HG02763 (cell line): ENCODE data around the gene KRT24.
"Not testable (repeated sequence)": the region's sequence is repeated elsewhere in the genome, so short reads cannot be mapped to it uniquely, and the experiment has no call there.

Experiments used
- ATAC-seq: cut with Tn5 transposase; IDR thresholded peaks from one replicate; pipeline ENCODE4 v1.9.1; 2021; ENCODE audit warnings: mild to moderate bottlenecking, moderate library complexity; ENCODE audit not compliant: unreplicated experiment

The KRT24 gene

DNA sequence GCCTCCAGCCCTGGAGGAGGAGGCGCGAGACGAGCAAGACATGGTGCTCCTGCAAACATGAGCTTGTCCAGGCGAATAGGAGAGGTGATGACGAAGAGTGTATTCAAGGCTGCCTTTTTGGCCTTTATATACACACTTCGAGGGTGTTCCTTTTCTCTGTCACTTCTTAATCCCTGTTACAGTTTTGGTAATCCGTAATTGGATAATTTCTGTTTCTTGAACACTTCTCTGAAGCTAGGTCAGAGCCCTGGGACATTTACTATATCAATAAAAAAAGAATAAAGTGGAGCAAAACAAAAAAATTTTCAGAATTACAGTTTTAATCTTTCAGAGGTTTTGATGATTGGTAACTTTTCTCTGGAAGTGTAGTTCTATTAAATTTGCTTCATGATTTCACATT lies at the start of gene KRT24:
Gene KRT24, minus strand, starts transcription at position 101 of the 400 bp plus-strand sequence. Its CDS starts 59 bp downstream, at position 42.
- ATAC-seq: no peak

DNA sequence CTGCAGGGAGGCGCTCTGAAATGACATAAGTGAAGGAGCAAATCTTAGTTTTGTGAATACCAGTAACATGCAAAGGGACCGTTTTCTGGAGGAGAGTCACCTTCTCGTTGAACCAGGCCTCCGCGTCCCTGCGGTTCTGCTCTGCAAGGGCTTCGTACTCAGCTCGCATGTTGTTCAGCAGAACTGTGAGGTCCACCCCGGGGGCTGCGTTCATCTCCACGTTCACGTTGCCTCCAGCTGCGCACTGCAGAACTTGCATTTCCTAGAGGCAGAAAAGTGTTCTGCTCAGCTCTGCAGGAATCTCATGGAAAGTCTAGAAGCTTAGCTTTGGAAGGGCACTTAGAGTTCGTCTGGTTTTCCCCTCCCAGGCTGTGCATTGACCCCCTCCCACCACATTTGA lies 47.5 kb upstream of the KRT24 start:
- ATAC-seq: no peak

DNA sequence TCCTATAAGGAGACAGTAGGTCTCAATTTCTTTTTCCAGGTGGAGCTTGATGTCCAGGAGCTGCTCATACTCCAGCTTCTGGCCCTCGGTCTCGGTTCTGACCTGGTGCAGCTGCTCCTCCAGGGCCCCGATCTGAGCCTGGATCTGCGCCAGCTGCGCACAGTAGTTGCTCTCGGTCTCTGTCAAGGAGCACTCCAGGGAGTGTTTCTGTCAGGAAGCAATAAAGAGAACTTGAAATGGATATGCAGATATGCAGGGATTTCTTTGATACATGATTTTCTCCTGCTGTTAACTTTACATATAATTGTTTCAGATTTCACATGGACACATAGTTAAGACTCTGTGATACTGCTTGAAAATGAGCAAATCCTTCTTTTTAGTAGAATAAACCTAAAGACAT lies 46.8 kb upstream of the KRT24 start:
- no peak for ATAC-seq

DNA sequence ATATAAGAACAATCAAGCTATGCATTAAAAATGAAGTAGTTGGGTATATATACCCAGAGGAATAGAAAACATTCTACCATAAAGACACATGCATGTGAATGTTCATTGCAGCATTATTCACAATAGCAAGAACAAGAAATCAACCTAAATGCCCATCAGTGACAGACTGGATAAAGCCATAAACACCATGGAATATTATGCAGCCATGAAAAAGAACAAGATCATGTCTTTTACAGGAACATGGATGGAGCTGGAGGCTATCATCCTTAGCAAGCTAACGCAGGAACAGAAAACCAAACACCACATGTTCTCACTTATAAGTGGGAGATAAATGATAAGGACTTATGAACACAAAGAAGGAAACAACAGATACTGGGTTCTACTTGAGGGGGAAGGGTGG lies 45.1 kb upstream of the KRT24 start:
- not testable (repeated sequence) for ATAC-seq

DNA sequence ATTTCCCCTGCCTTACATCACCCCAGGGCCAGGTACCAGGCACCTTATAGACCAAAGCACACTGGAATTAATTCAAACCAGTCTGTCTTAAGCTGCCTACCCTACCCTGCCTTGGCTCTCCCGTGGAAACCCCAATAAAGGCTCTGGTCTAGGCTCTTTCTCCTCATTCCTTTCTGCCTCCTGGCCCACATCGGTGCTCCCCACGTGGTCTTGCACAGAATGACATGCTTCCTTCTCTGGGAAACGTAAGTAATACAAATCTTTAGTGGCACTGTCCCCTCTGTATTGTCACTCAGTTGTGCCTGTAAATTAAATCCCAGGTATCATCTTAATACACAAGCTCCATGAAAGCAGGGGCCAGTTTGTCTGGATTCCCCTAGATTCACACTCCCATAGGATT lies 35.0 kb upstream of the KRT24 start:
- ATAC-seq: no peak

DNA sequence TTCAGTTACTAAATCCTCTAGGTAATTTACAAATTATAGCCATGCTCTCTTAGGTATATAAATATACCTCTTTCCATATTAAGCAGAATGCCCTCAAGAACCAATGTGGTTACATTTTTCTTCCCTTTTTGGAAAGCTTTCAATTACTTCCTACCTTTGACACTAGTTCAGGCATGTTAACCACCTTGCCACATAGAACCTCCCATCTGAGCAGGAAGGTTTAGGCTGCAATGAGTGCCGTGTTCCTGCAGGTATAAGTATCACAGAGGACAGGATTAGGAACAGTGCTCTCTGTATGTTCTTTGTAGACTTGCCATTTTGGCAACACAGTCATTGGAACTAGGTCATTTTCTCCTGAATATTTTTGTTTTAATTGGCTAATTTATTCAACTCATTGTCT lies 31.5 kb upstream of the KRT24 start:
- ATAC-seq: no peak

DNA sequence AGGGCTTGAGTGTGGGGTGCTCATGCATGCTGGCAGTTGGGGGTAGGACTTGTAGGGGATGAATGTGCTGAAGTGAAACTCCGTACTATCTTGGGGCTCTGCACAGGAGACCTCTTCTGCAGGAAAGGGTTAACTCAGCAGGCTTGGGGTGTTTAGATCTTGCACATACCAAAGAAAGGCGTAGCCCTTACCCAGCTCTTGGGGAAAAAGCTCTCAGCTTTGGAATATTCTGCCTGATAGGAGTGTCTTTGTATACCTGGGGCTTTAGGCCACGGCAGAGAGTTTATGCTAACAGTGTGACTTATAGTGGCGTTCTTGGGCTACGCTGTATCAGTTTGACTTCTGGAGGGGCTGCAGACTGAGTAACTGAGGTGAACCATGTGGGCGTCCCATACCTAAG lies 30.5 kb upstream of the KRT24 start:
- no peak for ATAC-seq

DNA sequence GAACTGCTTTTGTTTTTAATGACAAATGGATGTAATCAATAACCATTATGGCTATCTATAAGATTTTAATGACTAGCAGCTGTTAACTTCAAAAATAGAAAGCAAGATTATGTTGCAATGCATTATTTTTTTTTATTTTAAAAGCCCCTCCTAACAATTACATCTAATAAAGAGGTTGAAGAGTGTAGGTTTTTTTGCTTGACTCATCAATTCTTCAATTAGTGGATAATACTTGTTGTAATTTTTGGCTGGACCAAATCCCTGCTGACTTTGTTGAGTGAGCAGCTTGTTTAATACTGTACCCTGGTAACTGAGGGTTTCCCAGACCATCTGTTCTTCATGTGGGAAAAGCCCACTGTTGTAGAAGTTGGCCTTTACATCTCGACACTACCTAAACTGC lies 27.4 kb upstream of the KRT24 start:
- ATAC-seq: no peak

DNA sequence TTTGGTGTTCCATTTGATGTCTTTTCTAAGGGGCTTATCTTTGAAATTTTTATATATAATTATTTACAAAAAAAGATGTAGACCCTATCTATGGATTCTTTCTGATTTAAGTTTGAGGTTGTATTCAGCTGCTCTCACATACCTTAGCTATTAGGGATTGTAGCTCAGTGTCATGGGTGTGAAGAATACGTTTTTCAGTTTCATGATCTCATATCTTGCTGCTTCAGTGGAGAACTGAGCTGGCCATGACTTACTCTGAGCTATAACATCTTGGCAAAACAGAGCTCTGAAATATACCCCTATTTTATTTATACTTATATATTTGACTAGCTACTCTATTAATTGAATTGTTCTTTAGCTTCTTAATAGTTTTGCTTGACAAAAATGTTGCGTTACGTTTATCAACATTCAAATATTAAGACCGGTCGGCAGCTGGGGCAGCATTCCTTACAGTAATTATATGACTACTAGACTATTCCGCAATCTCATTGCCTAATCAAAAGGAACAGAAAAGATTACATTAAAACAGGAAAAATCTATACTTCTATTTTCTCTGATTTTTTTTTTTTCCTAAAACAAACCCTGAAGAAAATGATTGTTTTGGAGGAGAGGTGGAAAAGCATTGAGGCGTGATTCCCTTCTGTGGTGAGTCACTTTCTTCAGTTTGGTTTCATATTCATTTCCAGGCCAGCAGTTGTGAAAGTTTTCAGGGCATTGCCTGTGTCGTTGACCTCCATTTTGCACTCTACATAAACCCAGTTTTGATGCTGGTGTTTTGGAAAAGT lies 24.1 kb upstream of the KRT24 start:
- no peak for ATAC-seq

DNA sequence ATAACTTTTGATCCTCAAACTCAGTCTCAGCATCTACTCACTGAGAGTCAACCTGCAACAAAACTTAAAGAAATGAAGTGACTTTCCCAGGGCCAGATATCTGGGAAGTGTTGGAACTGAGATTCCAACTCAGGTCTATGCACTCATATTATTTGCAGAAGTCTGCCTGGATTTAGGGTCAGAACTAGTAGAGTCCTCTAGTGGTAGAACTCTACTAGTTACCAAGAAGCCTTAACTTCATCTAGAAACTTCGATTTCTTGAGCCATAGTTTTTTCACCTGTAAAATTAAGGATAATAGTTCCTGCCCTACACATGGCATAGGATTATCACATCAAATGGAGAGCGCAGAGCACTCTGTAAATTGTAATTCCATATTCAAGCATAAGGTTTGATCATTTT lies 23.4 kb upstream of the KRT24 start:
- no peak for ATAC-seq

DNA sequence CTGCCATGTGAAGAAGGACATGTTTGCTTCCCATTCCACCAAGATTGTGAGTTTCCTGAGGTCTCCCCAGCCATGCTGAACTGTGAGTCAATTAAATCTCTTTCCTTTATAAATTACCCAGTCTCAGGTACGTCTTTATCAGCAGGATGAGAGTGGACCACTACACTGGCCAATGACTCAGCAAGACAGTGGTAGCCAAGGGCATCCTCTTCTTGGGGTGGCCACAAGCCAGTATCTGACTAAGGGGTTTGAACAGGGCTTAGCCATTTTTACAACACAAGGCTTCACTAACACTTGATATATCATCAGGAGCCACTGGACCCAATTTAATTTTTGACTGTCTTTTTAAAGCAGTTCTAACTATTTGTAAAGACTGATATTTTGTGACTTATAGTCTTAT lies 21.1 kb upstream of the KRT24 start:
- ATAC-seq: no peak

DNA sequence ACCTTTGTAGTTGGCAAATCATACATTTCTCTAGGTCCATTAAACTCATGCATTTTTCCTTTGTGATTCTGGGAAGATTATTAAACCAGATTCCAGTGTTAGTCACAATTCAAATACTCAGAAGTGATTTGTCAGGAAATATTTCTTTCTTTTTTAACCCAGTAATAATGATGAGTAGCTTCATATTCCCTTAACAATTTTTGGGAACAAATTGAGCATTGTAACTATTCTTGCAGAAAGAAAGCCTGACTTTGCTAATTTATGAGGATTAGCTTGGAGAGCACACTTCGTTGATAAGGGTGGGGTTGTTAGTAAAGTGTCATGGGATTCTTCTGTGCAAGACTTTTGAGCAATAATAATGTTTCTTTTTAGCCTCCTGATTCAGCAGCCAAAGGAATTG lies 18.7 kb upstream of the KRT24 start:
- no peak for ATAC-seq

DNA sequence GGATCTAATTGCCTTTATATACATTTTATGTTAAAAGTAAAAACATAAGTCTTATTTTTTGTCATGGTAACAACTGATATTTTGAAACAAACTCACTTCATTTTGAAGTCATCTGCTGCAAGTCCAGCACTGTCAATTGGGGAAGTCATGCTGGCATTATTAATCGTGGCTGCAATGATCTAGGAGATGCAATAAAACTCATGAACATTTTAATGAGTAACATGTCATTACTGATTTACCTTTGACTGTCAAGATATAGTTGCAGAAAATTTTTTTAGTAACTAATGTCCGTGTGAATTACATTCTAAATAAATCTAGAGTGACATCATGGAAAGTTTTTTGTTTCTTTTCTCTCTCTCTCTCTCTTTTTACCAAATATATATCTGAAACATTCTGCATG lies 17.3 kb upstream of the KRT24 start:
- ATAC-seq: no peak

DNA sequence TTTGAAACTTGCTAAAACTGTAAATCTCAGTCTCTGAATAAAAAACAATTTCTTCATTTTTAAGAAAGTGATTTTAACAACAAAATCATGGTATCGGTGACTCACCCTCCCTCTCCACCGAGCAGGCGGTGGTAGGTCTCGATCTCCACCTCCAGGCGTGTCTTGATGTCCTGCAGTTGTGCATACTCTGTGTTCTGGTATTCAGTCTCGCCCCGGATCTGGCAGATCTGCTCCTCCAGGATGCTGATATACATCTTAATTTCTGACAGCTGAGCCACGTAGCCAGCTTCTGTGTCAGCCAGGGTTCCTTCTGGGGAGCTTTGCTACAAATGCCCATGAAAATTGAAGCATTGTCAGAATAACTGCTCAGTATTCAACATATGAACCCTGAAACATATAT lies 15.4 kb upstream of the KRT24 start:
- no peak for ATAC-seq

DNA sequence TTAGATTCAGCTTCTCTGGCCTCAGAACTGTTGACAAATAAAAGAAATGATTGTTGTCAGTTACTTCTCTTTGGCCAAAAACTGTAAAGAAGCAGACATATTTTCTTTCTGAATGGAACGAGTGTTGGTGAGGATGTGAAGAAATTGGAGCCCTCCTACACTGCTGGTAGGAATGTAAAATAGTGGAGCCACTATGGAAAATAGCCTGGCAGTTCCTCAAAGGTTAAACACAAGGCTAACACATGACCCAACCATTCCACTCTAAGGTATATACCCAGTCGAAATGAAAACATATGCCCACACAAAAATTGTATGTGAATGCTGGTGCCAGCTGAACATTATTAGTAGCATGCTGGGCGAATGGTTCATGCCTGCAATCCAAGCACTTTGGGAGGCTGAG lies 14.2 kb upstream of the KRT24 start:
- ATAC-seq: no peak

DNA sequence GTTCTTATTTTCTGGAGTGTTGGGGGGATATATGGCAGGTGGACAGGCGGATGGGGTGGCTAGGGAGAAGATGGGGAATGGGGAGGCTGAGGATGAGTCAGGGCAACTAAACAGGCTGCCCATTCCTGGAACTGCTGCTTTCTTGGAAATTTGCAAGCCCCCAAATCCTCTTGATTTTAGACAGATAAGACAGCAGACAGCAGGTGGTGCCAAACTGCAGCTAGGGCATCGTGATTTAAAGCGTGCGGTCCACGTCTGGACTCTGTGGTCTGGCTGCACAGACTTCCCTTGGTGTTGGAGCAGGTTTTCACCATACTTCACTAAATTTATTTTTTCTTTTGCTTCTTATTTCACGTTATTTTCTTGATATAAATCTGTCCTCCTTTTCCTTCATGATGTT lies 10.9 kb upstream of the KRT24 start:
- no peak for ATAC-seq

DNA sequence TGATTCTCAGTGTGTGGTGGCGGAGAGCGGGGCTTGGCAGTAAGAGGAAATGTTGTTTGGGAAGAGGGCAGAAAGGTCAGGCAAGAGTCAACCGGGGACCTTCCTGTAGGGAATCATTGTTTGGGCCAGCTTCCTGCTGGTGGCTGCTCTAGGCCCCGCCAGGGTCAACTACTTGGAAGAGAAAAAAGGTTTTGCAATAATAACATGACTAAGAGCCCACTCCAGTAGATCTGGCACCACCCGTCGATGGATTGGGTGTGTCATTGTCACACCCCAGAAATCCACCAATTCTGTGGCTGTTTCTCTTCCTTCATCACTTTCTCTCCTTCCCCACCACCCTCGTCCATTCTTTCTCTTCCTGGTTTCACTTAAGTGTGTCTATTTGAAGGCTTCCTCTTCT lies 4.2 kb upstream of the KRT24 start:
- ATAC-seq: no peak

DNA sequence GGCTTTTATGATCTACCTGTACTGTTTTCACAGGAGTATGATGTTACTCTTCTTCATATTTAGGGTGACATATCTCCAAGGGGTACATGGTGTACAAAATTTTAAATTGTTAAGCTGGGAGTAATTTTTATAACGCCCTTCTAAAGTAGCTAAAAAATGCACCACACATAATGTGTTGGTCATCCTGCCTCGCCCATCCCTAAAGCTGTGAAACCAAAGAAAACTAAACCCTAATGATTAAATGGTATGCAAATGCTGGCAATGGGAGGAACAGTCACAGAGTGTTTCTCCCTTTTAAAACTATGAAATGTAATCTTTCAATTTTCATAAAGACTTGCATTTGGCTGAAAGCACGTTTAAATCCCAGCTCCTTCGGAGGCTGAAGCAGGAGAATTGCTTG lies 2.0 kb upstream of the KRT24 start:
- ATAC-seq: no peak

DNA sequence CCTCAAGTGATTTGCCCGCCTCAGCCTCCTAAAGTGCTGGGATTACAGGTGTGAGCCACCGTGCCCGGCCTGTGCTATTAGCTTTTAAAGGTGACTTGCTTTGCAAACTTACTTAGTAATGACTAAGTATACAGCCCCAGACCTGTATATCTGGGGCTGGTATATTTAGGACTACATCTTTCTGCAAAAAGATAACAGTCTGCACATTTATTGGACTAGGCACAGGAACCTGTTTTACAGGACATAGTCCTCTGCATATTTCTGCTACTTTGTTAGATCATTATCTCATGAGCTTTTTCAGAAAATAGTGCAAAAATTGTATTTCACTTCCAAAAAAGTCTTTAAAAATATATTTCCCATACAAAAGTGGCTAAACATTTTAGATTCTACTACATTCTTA lies 1.3 kb downstream of the KRT24 start:
- ATAC-seq: no peak

DNA sequence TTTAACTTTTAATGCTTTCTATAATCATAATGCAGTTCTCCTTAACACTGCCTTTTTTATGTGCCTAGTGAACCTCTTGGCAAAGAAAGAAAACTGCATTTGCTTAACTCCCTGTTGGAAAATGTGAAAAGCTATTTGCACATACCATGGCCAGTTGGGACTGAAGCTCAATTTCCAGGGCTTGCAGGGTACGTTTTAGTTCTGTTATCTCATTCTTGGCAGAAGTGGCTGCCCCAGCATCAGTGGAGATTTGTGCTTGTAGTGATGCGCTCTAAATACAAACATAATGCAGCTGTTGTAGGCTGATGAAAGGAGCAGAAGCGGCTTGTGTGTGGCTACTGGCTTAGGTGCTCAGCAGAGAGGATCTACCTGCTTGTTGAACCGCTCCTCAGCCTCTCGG lies 3.7 kb downstream of the KRT24 start:
- no peak for ATAC-seq

DNA sequence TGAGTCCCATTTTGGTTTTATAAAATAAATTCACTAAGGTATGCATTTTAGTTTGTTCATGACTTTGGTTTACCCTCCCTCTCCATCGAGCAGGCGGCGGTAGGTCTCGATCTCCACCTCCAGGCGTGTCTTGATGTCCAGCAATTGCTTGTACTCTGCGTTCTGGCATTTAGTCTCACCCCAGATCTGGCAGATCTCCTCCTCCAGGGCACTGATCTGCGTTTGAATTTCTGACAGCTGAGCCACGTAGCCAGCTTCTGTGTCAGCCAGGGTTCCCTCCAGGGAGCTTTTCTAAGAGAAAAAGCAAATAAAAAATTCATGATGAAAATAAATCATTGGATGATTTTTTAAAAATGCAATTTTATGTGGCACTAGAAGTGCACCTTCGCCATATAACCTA lies 4.2 kb downstream of the KRT24 start:
- no peak for ATAC-seq

DNA sequence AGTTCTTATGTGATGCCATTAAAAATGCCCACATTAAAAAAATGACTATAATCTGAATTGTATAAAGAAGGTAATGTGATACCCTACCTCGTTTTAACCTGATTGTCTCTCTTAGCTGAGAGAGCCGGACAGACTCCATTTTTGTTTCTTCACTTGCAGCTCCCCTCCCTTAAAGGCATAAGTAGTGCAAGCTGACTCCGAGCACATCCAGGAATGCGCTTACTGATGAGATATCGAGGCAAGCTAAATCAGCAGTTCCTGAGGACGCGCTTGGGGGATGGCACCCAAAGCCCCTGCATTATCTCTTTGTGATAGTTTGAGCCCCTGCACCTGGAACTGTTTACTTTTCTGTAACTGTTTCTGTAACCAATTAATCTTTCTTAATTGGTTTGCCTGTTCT lies 6.3 kb downstream of the KRT24 start:
- ATAC-seq: no peak

DNA sequence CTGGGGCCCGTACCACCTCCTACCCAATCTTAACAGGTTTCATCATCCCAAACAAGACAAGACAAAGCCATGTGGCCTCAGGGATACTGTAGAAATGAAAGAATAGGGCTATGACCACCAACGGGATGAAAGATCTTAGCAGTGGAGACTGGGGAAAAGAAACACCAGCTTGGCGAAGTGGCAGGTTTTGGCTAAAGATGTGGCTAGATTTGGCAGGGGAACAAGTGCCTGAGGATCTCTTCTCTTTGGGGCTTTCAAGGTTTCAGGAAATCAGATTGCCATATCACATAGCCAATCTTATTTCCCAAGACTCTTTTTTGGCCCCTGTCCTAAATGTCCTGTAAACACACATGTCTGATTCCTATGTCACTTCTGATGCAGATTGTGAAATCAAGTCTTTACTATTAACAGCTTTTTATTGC lies 6.9 kb downstream of the KRT24 start:
- no peak for ATAC-seq
